NOMO-1 treated with dmso at 0.1 percent for 144 hours (cell line): ENCODE measurements around the gene RNF151.
A peak's percentile ranks its signal among the peaks of the same experiment; 100 is the strongest.
"Not testable (repeated sequence)": the region's sequence is repeated elsewhere in the genome, so short reads cannot be mapped to it uniquely, and the experiment has no call there.

Experiments
- DNase-seq: peaks from one replicate; lab custom pipeline; 2025; ENCODE audit not compliant: unreplicated experiment; lab: John Stamatoyannopoulos, UW

Gene RNF151

DNA sequence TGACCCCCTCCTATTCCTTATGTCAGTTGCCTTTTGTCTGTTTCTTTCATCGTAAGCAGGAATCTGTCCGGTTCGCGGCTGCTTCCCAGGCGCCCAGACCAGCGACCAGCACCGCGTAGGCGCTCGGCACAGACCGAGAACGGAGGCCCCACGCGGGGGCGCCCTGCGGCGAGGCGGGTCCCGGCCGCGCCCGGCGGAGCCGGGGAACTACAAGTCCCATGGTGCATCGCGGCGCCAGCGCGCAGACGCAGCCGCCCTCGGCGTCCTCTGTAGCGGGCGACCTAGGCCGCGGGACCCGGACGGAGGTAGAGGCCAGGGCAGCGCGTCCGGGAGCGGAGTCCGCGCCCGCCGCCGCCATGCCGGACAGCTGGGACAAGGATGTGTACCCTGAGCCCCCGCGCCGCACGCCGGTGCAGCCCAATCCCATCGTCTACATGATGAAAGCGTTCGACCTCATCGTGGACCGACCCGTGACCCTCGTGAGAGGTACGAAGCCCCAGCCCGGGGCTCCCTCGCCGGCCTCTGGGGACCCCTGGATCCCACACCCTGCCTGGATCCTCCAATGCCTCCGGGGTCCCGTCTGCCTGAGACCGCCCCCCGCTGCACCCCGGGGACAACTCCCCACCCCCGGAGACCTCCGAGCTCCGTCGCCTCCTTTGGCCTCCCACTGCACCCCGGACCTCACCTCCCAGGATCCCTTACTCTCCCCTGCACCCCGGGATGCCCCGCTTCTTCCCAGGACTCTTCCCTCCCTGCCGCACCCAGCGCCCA, 7.2 kb upstream of the RNF151 start, which contains the start of gene NDUFB10:
Gene NDUFB10 (plus strand): TSS at position 270 of the 771 bp plus-strand sequence. CDS start 87 bp downstream, at position 357.
- DNase-seq = peak; percentile 87

DNA sequence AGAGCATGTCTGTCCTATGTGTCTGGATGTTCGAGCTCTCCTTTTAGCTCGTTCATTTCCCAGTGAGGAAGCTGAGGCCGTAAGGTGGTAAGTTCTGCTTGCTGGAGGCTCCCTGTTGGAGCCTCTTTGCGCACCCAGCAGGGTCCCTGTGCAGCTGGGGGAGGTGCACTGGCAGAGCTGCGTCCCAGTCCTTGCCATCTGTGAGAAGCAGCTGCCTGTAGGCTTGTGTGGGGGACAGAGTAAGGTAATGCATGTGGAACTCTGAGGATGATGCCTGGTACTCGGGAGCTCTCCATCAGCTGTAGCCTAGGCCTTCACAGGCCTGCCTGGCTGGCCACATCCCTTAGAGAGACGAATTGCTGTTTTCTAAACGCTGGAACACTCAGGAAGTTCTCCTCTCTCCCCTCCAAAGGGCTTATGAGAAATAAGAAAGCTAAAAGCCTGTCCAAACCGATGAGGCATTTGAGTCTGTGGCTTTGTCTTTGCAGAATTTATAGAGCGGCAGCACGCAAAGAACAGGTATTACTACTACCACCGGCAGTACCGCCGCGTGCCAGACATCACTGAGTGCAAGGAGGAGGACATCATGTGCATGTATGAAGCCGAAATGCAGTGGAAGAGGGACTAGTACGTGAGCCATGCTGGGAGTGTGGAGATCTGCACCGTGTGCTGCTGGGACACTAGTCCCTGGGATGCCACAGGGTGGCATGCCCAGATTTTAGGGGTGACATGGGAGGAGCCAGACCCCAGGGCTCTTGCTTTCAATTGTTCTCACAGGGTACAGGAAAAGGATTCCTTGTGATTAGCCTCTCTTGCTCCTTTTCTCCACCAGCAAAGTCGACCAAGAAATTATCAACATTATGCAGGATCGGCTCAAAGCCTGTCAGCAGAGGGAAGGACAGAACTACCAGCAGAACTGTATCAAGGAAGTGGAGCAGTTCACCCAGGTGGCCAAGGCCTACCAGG, 5.7 kb upstream of the RNF151 start:
- peak; percentile 25 for DNase-seq

DNA sequence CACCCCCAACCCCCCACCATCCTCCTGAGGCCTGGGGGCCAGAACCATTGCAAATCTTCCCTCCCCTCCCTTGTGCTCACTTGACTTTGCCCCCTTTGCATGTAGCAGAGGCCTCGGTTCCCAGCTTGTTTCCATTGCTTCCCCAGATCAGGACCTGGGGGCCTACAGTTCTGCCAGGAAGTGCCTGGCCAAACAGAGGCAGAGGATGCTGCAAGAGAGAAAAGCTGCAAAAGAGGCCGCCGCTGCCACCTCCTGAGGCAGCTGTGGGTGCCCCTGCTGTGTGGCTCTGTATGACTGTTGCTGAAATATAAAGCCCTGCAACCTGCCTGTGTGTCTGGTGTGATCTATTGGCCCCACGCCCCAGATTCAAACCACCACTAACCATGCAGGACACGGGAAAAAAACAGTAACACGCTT, 5.0 kb upstream of the RNF151 start:
- DNase-seq = no peak

DNA sequence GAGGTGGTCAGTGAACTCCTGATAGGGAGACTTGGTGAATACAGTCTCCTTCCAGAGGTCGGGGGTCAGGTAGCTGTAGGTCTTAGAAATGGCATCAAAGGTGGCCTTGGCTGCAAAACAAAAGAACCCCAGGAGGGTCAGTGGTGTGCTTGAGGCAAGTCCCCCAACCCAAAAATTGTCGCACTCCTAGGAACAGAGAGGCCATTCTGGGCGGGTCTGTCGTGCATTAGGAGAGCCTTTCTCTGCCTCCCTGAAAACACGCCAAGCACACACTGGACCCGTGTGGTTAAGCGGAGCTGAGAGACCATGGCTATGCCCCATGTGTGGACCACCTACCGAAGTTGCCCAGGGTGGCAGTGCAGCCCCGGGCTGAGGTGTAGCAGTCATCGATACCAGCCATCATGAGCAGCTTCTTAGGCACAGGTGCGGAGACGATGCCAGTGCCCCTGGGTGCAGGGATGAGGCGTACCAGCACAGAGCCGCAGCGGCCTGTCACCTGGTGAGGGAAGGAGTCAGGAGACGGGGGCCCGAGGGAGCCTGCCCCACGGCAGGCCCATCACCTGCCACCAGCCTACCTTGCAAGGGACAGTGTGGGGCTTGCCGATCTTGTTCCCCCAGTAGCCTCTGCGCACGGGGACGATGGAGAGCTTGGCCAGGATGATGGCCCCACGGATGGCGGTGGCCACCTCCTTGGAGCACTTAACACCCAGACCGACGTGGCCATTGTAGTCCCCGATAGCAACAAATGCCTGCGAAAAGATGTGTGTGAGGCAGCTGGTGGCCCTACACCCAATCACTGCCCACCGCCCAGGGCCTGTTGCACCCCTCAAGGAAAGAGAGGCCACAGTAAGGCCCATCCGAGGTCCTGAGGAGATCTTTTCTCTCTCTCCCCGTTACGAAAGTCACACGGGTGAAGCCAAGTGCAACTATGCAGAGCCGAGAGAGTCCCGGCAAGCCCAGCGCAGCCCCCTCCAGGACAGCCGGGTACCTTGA, 4.2 kb upstream of the RNF151 start:
- DNase-seq = not testable (repeated sequence)

DNA sequence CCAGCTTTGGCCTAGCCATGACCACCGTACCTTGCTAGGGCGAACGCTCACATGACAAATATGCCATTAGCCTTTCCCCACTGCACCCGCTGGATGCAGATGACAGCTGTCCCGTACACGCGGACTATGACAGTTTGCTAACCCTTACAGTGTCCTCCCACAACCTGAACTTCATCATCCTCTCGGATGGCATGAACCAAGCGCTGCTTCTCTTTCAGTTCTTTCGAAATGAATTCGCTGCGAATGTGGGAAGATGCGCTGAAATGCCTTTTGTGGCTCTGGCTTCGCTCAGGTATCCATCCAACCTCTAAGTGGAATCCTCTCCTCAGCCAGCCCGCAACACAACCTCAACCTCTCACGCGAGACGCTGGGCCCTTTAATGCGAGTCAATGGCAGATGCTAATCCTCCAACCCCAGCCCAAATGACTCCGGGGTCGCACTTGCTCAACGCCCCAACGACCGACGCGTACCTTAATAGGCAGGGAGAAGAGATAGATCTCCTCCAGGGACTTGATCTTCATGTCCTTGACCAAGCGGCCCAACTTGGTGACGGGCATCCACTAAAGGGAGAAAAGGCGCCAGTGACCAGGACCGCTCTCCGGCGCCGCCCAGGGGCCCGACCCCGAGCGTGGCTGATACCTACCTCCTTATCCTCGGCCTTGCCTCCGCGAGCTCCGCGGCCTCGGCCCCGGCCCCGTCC, 2.7 kb upstream of the RNF151 start:
- DNase-seq = no peak

DNA sequence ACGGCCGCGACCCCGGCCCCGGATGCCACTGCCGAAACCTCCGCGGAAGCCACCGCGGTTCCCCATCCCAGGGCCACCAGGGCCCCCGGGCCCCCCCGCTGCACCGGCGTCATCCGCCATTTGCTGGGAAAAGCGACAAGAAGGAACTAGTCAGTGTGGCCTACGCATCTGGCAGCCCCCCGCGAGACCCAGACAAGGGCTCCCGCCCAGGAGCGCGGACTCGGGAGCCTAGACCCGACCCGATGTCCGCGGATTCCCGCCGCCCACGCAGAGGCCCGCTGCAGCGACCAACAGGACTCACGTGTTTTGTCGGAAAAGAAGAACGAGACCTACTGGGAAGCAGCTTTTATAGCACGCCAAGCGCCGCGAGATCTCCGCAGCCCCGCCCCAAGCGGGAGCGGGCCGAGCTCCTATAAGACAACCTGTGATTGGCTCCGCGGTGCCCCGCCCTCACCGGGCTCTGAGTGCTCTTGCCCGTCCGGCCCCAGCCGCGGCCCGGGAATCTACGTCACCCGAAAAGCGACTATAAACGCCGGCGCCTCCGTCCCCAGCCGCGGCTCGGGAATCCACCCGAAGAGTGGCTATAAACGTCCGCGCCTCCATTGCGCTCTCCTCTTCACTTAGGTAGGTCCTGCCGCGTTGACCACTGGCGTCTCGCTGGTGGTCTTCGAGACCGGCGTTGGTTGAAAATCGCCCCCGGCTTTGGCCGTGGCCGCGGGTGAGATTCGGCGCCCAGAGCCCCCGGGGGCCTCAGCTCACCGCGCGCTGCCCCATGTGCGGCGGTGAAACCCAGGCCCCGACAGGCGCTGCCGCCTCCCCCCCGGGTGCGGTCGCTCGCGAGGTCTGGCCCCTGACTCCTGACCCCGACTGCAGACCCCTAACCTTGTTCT, 1.9 kb upstream of the RNF151 start, which contains the start of gene RPS2:
Gene RPS2 (minus strand): TSS at position 321 of the 890 bp plus-strand sequence. CDS start 201 bp downstream, at position 120.
- peak; percentile 99 for DNase-seq

DNA sequence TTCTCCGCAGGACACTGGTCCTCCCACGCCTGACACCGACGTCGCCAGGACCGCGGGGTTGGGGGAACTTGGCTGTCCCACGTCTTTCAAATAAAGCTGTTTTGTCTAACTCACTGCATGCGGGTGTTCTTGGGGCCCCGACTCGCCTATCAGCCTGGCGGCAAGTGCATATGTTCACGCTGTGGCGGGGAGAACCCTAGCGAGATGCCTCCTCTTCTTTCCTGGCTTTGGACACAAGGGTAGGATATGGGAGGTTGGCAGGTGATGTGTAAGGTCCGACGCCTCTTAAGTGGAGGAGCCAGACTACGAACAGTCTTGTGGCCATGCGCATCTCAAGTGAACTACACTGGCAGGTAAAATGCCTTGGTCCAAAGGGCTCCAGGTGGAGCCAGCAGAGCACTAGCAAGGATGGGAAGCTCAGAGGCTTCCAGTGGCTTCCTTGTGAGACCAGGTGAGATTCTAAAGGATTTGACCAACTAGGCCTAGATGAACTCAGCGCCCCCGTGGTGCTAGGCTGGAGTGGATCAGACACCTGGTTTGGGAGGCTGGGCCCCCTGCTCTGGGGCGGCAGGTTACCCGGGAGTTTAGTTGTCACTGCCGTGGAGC, 1.2 kb upstream of the RNF151 start:
- DNase-seq = no peak

DNA sequence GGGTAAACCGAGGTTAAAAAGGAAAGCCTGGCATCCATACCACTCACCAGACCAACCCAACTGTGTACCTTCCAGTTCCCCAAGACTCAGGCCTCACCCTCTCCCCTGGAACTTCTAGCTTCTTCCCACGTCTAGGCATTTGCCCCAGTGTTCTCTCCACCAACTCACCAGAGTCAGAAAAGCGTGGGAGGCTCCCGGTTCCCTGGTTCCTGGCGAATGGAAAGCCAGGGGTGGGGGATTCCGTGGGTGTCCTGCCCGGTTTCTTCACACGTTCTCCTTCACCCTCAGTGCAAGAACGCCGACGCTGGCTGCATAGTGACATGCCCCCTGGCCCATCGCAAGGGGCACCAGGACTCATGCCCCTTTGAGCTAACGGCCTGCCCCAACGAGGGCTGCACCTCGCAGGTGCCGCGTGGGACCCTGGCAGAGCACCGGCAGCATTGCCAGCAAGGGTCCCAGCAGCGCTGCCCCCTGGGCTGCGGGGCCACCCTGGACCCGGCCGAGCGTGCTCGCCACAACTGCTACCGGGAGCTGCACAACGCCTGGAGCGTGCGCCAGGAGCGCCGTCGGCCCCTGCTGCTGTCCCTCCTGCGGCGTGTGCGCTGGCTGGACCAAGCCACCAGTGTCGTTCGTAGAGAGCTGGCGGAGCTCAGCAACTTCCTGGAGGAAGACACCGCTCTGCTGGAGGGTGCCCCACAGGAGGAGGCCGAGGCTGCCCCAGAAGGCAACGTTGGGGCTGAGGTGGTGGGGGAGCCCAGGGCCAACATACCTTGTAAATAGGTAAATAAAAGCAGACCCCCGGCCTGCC, 1.7 kb downstream of the RNF151 start:
- DNase-seq = no peak

DNA sequence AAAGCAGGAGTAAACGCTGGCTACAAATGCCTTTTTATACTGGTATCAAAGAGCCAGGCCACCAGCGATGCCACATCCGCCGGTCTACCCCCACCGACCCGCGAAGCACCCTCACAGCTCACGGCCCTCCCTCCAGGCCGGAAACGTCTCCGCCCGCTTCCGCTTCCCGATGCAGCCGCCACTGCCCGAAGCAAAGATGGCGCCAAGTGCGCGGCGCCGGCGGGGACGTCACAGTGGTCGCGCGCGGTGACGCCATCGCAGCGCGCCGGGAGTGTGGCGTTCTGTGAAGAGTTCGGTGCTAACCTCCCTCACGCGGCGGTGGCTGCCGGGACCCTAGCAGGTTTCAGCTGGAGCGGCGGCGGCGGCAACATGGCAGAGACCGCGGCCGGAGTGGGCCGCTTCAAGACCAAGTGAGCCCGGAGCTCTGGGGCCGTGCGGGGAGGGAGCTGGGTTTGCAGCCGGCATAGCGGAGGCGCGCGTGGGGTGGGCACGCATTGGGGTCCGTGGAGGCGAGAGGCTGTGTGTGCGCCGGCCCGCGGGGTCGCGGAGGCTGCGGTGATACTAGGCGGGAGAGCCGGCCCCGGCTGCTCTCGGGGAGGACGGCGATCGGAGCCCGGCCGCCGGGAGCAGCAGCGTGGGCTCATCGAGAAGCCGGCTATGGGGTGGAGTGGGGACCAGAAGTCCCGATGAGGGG, 5.3 kb downstream of the RNF151 start, which contains the start of gene TBL3:
Gene TBL3 (plus strand): TSS at position 258 of the 694 bp plus-strand sequence. CDS start 112 bp downstream, at position 370.
- peak; percentile 95 for DNase-seq

DNA sequence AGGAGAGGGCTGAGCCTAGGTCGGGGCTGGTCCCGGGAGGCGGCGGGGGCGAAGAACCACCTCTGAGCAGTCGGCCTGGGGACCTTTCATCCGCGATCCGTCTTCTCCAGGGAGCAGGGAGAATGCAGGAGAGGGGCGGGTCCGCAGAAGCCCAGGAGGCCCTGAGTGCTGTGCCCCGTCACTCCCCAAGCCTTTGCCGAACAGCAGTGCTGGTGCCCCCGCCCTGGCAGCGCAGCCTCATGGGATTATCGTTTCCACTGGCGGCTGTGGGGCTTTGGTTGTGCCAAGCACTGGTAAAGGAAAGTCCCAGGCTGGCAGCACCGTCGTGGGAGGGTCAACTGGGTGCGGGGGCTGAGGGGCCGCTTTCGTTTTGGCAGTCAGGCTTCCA, 5.8 kb downstream of the RNF151 start:
- DNase-seq = no peak

DNA sequence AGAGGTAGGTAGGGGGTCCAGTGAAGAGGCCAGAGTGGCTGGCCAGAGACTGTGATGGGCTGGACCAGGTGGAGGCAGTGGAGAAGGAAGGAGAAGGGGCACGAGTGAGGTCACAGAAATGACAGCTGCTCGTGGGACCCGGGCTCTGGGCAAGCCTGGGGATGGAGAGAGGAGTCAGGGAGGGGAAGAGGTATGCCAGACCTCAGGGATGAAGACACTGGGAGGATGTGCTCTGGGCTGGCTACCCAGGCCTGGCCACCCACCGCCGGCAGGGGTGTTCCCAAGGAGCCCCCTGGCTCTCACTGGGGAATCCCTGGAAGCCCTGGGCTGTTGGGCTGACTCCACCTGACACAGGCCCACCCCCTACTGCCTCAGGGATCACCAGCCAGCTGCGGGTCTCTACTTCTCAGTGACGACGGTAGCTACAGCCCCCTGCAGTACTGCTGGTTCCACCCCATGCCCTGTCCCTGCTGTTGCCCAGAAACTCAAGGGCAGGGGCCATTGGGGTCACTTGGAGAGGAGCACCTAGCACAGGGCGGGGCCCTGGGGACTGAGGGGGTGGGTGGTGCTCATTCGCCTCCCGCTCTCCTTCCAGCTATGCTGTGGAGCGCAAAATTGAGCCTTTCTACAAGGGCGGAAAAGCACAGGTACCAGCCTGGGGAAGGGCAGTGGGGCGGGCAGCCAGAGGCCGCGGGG, 7.0 kb downstream of the RNF151 start:
- DNase-seq = no peak

DNA sequence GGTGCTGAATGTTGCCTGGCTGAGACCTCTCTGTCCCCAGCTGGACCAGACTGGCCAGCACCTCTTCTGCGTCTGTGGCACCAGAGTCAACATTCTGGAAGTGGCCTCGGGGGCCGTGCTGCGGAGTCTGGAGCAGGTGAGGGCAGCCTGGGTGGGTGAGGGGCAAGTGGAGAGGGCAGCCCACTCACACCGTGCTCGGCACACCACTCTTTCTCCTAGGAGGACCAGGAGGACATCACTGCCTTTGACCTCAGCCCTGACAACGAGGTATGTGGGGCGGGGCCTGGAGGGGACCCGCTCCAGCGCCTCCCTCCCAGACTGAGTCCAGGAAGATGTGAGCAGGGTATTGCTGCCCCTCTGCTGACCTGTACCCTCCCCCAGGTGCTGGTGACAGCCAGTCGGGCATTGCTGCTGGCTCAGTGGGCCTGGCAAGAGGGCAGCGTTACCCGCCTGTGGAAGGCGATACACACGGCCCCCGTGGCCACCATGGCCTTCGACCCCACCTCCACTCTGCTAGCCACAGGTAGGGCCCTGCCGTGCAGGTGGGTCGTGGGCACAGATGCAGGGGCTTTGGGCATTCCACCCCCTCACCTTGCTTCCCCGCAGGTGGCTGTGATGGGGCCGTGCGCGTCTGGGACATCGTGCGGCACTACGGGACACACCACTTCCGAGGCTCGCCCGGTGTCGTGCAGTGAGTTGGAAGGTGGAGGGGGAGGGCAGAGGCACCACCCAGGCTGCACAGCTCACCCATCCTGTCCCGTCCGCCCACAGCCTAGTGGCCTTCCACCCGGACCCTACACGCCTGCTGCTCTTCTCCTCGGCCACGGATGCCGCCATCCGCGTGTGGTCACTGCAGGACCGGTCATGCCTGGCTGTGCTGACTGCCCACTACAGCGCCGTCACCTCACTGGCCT, 7.8 kb downstream of the RNF151 start:
- DNase-seq = no peak

DNA sequence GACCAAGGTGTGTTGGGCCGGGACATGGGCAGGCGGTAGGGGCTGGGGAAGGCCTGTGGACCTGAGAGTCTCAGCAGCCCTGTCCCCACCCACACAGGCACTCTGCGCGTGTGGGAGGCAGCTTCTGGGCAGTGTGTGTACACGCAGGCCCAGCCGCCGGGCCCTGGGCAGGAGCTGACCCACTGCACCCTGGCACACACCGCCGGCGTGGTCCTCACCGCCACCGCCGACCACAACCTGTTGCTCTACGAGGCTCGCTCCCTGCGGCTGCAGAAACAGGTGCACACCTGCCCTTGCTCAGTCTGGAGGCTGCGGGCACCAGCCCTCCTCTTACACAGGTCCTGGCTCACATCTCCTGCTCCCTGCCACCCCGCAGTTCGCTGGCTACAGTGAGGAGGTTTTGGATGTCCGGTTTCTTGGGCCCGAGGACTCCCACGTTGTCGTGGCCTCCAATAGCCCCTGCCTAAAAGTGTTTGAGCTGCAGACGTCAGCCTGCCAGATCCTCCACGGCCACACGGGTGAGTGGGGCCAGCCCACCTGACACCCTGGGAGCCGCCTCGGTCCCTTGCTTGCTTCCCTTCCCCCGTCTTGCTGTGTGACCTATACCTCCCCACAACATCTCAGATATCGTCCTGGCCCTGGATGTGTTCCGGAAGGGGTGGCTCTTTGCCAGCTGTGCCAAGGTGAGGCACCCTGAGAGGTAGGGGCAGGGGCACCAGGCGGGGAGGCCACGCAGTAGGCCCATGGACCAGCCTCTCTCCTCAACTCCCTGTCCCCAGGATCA, 9.0 kb downstream of the RNF151 start:
- DNase-seq = no peak

DNA sequence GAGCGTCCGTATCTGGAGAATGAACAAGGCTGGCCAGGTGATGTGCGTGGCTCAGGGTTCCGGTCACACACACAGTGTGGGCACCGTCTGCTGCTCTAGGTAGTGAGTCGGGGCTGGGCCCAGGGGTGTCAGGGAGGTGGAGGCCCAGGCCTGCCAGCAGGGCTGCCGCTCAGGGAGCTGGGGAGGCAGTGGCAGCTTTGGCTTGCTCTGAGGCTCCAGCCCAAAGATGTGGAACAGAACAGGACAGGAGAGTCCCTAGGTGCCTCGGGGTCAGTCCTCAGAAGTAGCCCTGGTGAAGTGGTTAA, 9.5 kb downstream of the RNF151 start:
- no peak for DNase-seq
